ENCODE data around the gene RPTOR. TPM values are rescaled to one million over a fixed set of nuclear protein-coding genes. Genes with fewer than 3 reads are reported as not detected.

The RPTOR gene
- total RNA-seq, 2 experiments from 2014 or later: 48.1 to 87.8 TPM

GRCh38 chr17:80632046-80632581 is 87.5 kb downstream of the RPTOR start:
- BruUV-seq (replicated peaks): no TSS peak
- H3K4me2 ChIP-seq (ENCODE audit: low read length): no peak overlapping the region
- intact Hi-C loops (cut with micrococcal nuclease; ENCODE audit: unreplicated experiment): no loop called here

GRCh38 chr17:80633207-80633606 is 88.6 kb downstream of the RPTOR start:
- intact Hi-C loops (cut with micrococcal nuclease; ENCODE audit: unreplicated experiment): no loop called here
- no peak overlapping the region for H3K4me3 ChIP-seq (ENCODE audit: low read depth, low read length, poor library complexity, severe bottlenecking)
- no peak for TF ChIP-seq EZH2phosphoT487 (IDR thresholded peaks at IDR 0.05; ENCODE audit: borderline replicate concordance, low read depth, low read length)
- TF ChIP-seq CTCF (conservative IDR thresholded peaks at IDR 0.05; ENCODE audit: low read length): no peak
- ChIA-PET CTCF (ENCODE audit: unreplicated experiment) (no interaction called here), POLR2A (no interaction called here)
- peaks cover 5% of the 10 kb centered on the region; the same call in 1 of the 2 replicates for H4K20me1 ChIP-seq (ENCODE audit: insufficient read depth, low read length)
- H3K9me3 ChIP-seq (ENCODE audit: low read length): no peaks in the 10 kb centered on the region
- no peaks in the 10 kb centered on the region for H3K9me2 ChIP-seq (ENCODE audit: insufficient read depth, low read length)
- no TSS peak for BruUV-seq (replicated peaks)
- H2AFZ ChIP-seq (ENCODE audit: low read length): no peak overlapping the region
- no peaks in the 10 kb centered on the region for H3K4me1 ChIP-seq (ENCODE audit: insufficient read depth, low read length, poor library complexity, severe bottlenecking)
- H3K4me2 ChIP-seq (ENCODE audit: low read length): no peak overlapping the region
- H3K36me3 ChIP-seq (ENCODE audit: insufficient read depth, low read length): 0 out of 2 replicates have a peak, but pooled peaks cover 6% of the 10 kb centered on the region
- H3K27ac ChIP-seq (ENCODE audit: low read depth, low read length, poor library complexity, severe bottlenecking): no peak overlapping the region
- DNase-seq (ENCODE audit: low spot score): no peak
- peaks cover 6% of the 10 kb centered on the region; the same call in 1 of the 2 replicates for H3K79me2 ChIP-seq (ENCODE audit: insufficient read depth, low read depth, low read length)

More at GRCh38 chr17:80632046-80632581, 87.5 kb downstream of the RPTOR start:
- peaks cover 5% of the 10 kb centered on the region; the same call in 1 of the 2 replicates for H4K20me1 ChIP-seq (ENCODE audit: insufficient read depth, low read length)
- H3K9me2 ChIP-seq (ENCODE audit: insufficient read depth, low read length): no peaks in the 10 kb centered on the region
- CTCF ChIA-PET (ENCODE audit: unreplicated experiment): no interaction called here
- no peaks in the 10 kb centered on the region for H3K9me3 ChIP-seq (ENCODE audit: low read length)
- TF ChIP-seq CTCF (conservative IDR thresholded peaks at IDR 0.05; ENCODE audit: low read length) (no peak), EZH2phosphoT487 (IDR thresholded peaks at IDR 0.05; ENCODE audit: borderline replicate concordance, low read depth, low read length) (no peak)
- POLR2A ChIA-PET: interaction anchor here (1.3 kb wide), 1 partner anchor 9 kb away, joined by 3 read pairs; no protein-coding TSS in a partner anchor
- H3K4me3 ChIP-seq (ENCODE audit: low read depth, low read length, poor library complexity, severe bottlenecking): no peak overlapping the region
- no peak overlapping the region for H2AFZ ChIP-seq (ENCODE audit: low read length)
- H3K79me2 ChIP-seq (ENCODE audit: insufficient read depth, low read depth, low read length): peaks cover 8% of the 10 kb centered on the region; the same call in 1 of the 2 replicates
- no peak overlapping the region for H3K27ac ChIP-seq (ENCODE audit: low read depth, low read length, poor library complexity, severe bottlenecking)
- peaks cover 11% of the 10 kb centered on the region; the same call in 1 of the 2 replicates for H3K36me3 ChIP-seq (ENCODE audit: insufficient read depth, low read length)
- DNase-seq (ENCODE audit: low spot score): no peak
- no peaks in the 10 kb centered on the region for H3K4me1 ChIP-seq (ENCODE audit: insufficient read depth, low read length, poor library complexity, severe bottlenecking)

GRCh38 chr17:80633994-80634566 is 89.4 kb downstream of the RPTOR start:
- TF ChIP-seq EZH2phosphoT487 (IDR thresholded peaks at IDR 0.05; ENCODE audit: borderline replicate concordance, low read depth, low read length) (no peak), CTCF (conservative IDR thresholded peaks at IDR 0.05; ENCODE audit: low read length) (no peak)
- H3K4me2 ChIP-seq (ENCODE audit: low read length): no peak overlapping the region
- no TSS peak for BruUV-seq (replicated peaks)
- H3K9me2 ChIP-seq (ENCODE audit: insufficient read depth, low read length): no peaks in the 10 kb centered on the region
- 0 out of 2 replicates have a peak, but pooled peaks cover 6% of the 10 kb centered on the region for H3K36me3 ChIP-seq (ENCODE audit: insufficient read depth, low read length)
- DNase-seq (ENCODE audit: low spot score): no peak
- no peak overlapping the region for H3K27ac ChIP-seq (ENCODE audit: low read depth, low read length, poor library complexity, severe bottlenecking)
- no peak overlapping the region for H3K4me3 ChIP-seq (ENCODE audit: low read depth, low read length, poor library complexity, severe bottlenecking)
- CTCF ChIA-PET (ENCODE audit: unreplicated experiment): no interaction called here
- H3K4me1 ChIP-seq (ENCODE audit: insufficient read depth, low read length, poor library complexity, severe bottlenecking): no peaks in the 10 kb centered on the region
- POLR2A ChIA-PET: no interaction called here
- H4K20me1 ChIP-seq (ENCODE audit: insufficient read depth, low read length): peaks cover 5% of the 10 kb centered on the region; the same call in 1 of the 2 replicates
- no peaks in the 10 kb centered on the region for H3K9me3 ChIP-seq (ENCODE audit: low read length)
- intact Hi-C loops (cut with micrococcal nuclease; ENCODE audit: unreplicated experiment): no loop called here
- no peak overlapping the region for H2AFZ ChIP-seq (ENCODE audit: low read length)
- 0 out of 2 replicates have a peak, but pooled peaks cover 3% of the 10 kb centered on the region for H3K79me2 ChIP-seq (ENCODE audit: insufficient read depth, low read depth, low read length)

Data from OCI-LY7 (cell line).